ENCODE data around the gene HSPA8.

The HSPA8 gene

GRCh38 chr11:123061403-123062157 is at the start of gene HSPA8:
Gene HSPA8, minus strand, starts transcription at chr11:123062136. Its CDS starts 812 bp downstream, at chr11:123061324.
- ChIA-PET CTCF (no interaction called here), POLR2A (ENCODE audit: low non-redundant PET) (interaction anchor here (0.6 to 0.7 kb wide), 3 partner anchors 9 to 450 kb away, joined by 3 to 5 read pairs (median 3); no protein-coding TSS in a partner anchor)
- peak within 1 kb of the TSS; percentile 96 for H3K27ac ChIP-seq
- no peak for TF ChIP-seq CTCF (conservative IDR thresholded peaks at IDR 0.05; ENCODE audit: low read depth)
- peak; percentile 27 for DNase-seq (ENCODE audit: low spot score)

GRCh38 chr11:123111465-123111864 is 49.5 kb upstream of the HSPA8 start:
- CTCF ChIA-PET: interaction anchor here (0.6 to 6.1 kb wide), 8 partner anchors 39 to 565 kb away, joined by 3 to 64 read pairs (median 4); no protein-coding TSS in a partner anchor
- TF ChIP-seq CTCF (conservative IDR thresholded peaks at IDR 0.05; ENCODE audit: low read depth): peak; percentile 81
- POLR2A ChIA-PET (ENCODE audit: low non-redundant PET): no interaction called here
- DNase-seq (ENCODE audit: low spot score): peak; percentile 64
- H3K27ac ChIP-seq: peak overlapping the region; percentile 29; the same call in 1 of the 2 replicates

GRCh38 chr11:123110397-123110796 is 48.5 kb upstream of the HSPA8 start:
- no peak for TF ChIP-seq CTCF (conservative IDR thresholded peaks at IDR 0.05; ENCODE audit: low read depth)
- CTCF ChIA-PET: interaction anchor here (0.6 to 6.1 kb wide), 8 partner anchors 49 to 358 kb away, joined by 3 to 64 read pairs (median 4); no protein-coding TSS in a partner anchor
- no peak for DNase-seq (ENCODE audit: low spot score)
- no peak overlapping the region for H3K27ac ChIP-seq
- POLR2A ChIA-PET (ENCODE audit: low non-redundant PET): no interaction called here

GRCh38 chr11:123107945-123108495 is 46.1 kb upstream of the HSPA8 start:
- CTCF ChIA-PET: interaction anchor here (0.9 to 6.1 kb wide), 2 partner anchors 138 to 154 kb away, joined by 5 to 64 read pairs; no protein-coding TSS in a partner anchor
- POLR2A ChIA-PET (ENCODE audit: low non-redundant PET): no interaction called here
- no peak for TF ChIP-seq CTCF (conservative IDR thresholded peaks at IDR 0.05; ENCODE audit: low read depth)
- H3K27ac ChIP-seq: no peak overlapping the region
- DNase-seq (ENCODE audit: low spot score): no peak

- no peak for DNase-seq (ENCODE audit: low spot score)
- TF ChIP-seq CTCF (conservative IDR thresholded peaks at IDR 0.05; ENCODE audit: low read depth): no peak
- H3K27ac ChIP-seq: peak overlapping the region; percentile 30; the same call in 1 of the 2 replicates
- POLR2A ChIA-PET (ENCODE audit: low non-redundant PET): no interaction called here
- CTCF ChIA-PET: interaction anchor here (0.6 to 4.5 kb wide), 3 partner anchors 142 to 451 kb away, joined by 3 to 52 read pairs (median 4); no protein-coding TSS in a partner anchor
Observed at GRCh38 chr11:123104697-123105096, 42.8 kb upstream of the HSPA8 start.

- ChIA-PET POLR2A (ENCODE audit: low non-redundant PET) (no interaction called here), CTCF (interaction anchor here (0.6 to 4.5 kb wide), 8 partner anchors 26 to 375 kb away, joined by 3 to 52 read pairs (median 4); no protein-coding TSS in a partner anchor)
- peak; percentile 34 for DNase-seq (ENCODE audit: low spot score)
Observed at GRCh38 chr11:123103326-123103980, 41.5 kb upstream of the HSPA8 start.

More at GRCh38 chr11:123103326-123103980, 41.5 kb upstream of the HSPA8 start:
- TF ChIP-seq CTCF (conservative IDR thresholded peaks at IDR 0.05; ENCODE audit: low read depth): peak; percentile 78
- peak overlapping the region; percentile 30; the same call in 1 of the 2 replicates for H3K27ac ChIP-seq

Data from RWPE1 (cell line).